ENCODE measurements around the gene UBXN7.
"Not testable (repeated sequence)": the region's sequence is repeated elsewhere in the genome, so short reads cannot be mapped to it uniquely, and the experiment has no call there.

UBXN7 gene

GRCh38 chr3:196399485-196399945 lies 32.7 kb downstream of the UBXN7 start:
- no peak for DNase-seq (ENCODE audit: low read depth)
- no peak for TF ChIP-seq CTCF (IDR thresholded peaks at IDR 0.05; ENCODE audit: control insufficient read depth, insufficient read depth, low read depth, low read length, missing control alignments)
- H3K4me3 ChIP-seq (ENCODE audit: control insufficient read depth, low read depth, low read length): no peak overlapping the region

- no peak for TF ChIP-seq CTCF (IDR thresholded peaks at IDR 0.05; ENCODE audit: control insufficient read depth, insufficient read depth, low read depth, low read length, missing control alignments)
- H3K4me3 ChIP-seq (ENCODE audit: control insufficient read depth, low read depth, low read length): no peak overlapping the region
- no peak for DNase-seq (ENCODE audit: low read depth)
Measured at GRCh38 chr3:196398782-196399181, 33.4 kb downstream of the UBXN7 start.

- H3K4me3 ChIP-seq (ENCODE audit: control insufficient read depth, low read depth, low read length): no peak overlapping the region
- no peak for TF ChIP-seq CTCF (IDR thresholded peaks at IDR 0.05; ENCODE audit: control insufficient read depth, insufficient read depth, low read depth, low read length, missing control alignments)
- no peak for DNase-seq (ENCODE audit: low read depth)
Measured at GRCh38 chr3:196397941-196398340, 34.3 kb downstream of the UBXN7 start.

GRCh38 chr3:196390116-196390515 lies 42.1 kb downstream of the UBXN7 start:
- H3K4me3 ChIP-seq (ENCODE audit: control insufficient read depth, low read depth, low read length): no peak overlapping the region
- DNase-seq (ENCODE audit: low read depth): no peak
- no peak for TF ChIP-seq CTCF (IDR thresholded peaks at IDR 0.05; ENCODE audit: control insufficient read depth, insufficient read depth, low read depth, low read length, missing control alignments)

GRCh38 chr3:196388956-196389355 lies 43.3 kb downstream of the UBXN7 start:
- no peak for TF ChIP-seq CTCF (IDR thresholded peaks at IDR 0.05; ENCODE audit: control insufficient read depth, insufficient read depth, low read depth, low read length, missing control alignments)
- H3K4me3 ChIP-seq (ENCODE audit: control insufficient read depth, low read depth, low read length): no peak overlapping the region
- no peak for DNase-seq (ENCODE audit: low read depth)

GRCh38 chr3:196387941-196388340 lies 44.3 kb downstream of the UBXN7 start:
- DNase-seq (ENCODE audit: low read depth); H3K4me3 ChIP-seq (ENCODE audit: control insufficient read depth, low read depth, low read length): not testable (repeated sequence)

GRCh38 chr3:196386797-196387196 lies 45.4 kb downstream of the UBXN7 start:
- not testable (repeated sequence) for H3K4me3 ChIP-seq (ENCODE audit: control insufficient read depth, low read depth, low read length); DNase-seq (ENCODE audit: low read depth)

GRCh38 chr3:196386034-196386433 lies 46.2 kb downstream of the UBXN7 start:
- not testable (repeated sequence) for H3K4me3 ChIP-seq (ENCODE audit: control insufficient read depth, low read depth, low read length); DNase-seq (ENCODE audit: low read depth)

- not testable (repeated sequence) for DNase-seq (ENCODE audit: low read depth); H3K4me3 ChIP-seq (ENCODE audit: control insufficient read depth, low read depth, low read length)
Measured at GRCh38 chr3:196385446-196385845, 46.8 kb downstream of the UBXN7 start.

Measured in AG09309 (cell line).